IPS-20b (cell line): ENCODE measurements around the gene CHAC1.
"Not testable (repeated sequence)": the region's sequence is repeated elsewhere in the genome, so short reads cannot be mapped to it uniquely, and the experiment has no call there.

Source experiments
- H3K27ac ChIP-seq: one replicate; pipeline ENCODE4 v1.5.1; 2013; ENCODE audit warnings: low read length
- H3K27me3 ChIP-seq: 2 replicates; pipeline ENCODE4 v1.6.1; 2013; ENCODE audit warnings: mild to moderate bottlenecking, low read length, inconsistent platforms; ENCODE audit not compliant: insufficient read depth
- H3K36me3 ChIP-seq: 2 replicates; pipeline ENCODE4 v1.6.1; 2013; ENCODE audit warnings: low read depth, mild to moderate bottlenecking, inconsistent platforms, low read length, moderate library complexity; ENCODE audit not compliant: insufficient read depth
- H3K4me1 ChIP-seq: 2 replicates; pipeline ENCODE4 v1.6.1; 2013; ENCODE audit warnings: mild to moderate bottlenecking, control low read depth, inconsistent platforms, low read length, moderate library complexity; ENCODE audit not compliant: insufficient read depth
- H3K4me3 ChIP-seq: 2 replicates; pipeline ENCODE4 v1.5.1; 2013; ENCODE audit warnings: mild to moderate bottlenecking, low read length, inconsistent platforms
- H3K9ac ChIP-seq: 2 replicates; pipeline ENCODE4 v1.6.1; 2013; ENCODE audit warnings: low read depth, mild to moderate bottlenecking, inconsistent platforms, low read length, moderate library complexity
- H3K9me3 ChIP-seq: 2 replicates; pipeline ENCODE4 v1.6.1; 2013; ENCODE audit warnings: mild to moderate bottlenecking, low read depth, low read length, inconsistent platforms; ENCODE audit not compliant: insufficient read depth

The CHAC1 gene

GRCh38 chr15:40962317-40962716 is 9.0 kb downstream of the CHAC1 start:
- H3K4me3 ChIP-seq, H3K27ac ChIP-seq, H3K36me3 ChIP-seq, H3K9ac ChIP-seq, H3K27me3 ChIP-seq, H3K9me3 ChIP-seq: not testable (repeated sequence)
- peaks cover 12% of the 10 kb centered on the region; the same call in 1 of the 2 replicates for H3K4me1 ChIP-seq

GRCh38 chr15:40963201-40963600 is 9.9 kb downstream of the CHAC1 start:
- H3K4me1 ChIP-seq = peaks cover 14% of the 10 kb centered on the region; the same call in 1 of the 2 replicates
- no peak overlapping the region for H3K27ac ChIP-seq
- no peak overlapping the region for H3K4me3 ChIP-seq

GRCh38 chr15:40964006-40964405 is 10.7 kb downstream of the CHAC1 start:
- peaks cover 16% of the 10 kb centered on the region; the same call in 1 of the 2 replicates for H3K4me1 ChIP-seq
- no peak overlapping the region for H3K27ac ChIP-seq
- no peak overlapping the region for H3K9ac ChIP-seq
- no peaks in the 10 kb centered on the region for H3K27me3 ChIP-seq
- no peaks in the 10 kb centered on the region for H3K36me3 ChIP-seq
- no peak overlapping the region for H3K4me3 ChIP-seq
- no peaks in the 10 kb centered on the region for H3K9me3 ChIP-seq

More at GRCh38 chr15:40963201-40963600, 9.9 kb downstream of the CHAC1 start:
- Histone ChIP-seq H3K9me3 (no peaks in the 10 kb centered on the region), H3K9ac (no peak overlapping the region), H3K27me3 (no peaks in the 10 kb centered on the region), H3K36me3 (no peaks in the 10 kb centered on the region)

- Histone ChIP-seq H3K36me3 (no peaks in the 10 kb centered on the region), H3K4me3 (no peak overlapping the region), H3K9me3 (no peaks in the 10 kb centered on the region), H3K27ac (no peak overlapping the region), H3K9ac (no peak overlapping the region), H3K27me3 (no peaks in the 10 kb centered on the region), H3K4me1 (peaks cover 16% of the 10 kb centered on the region; the same call in 1 of the 2 replicates)
Observed at GRCh38 chr15:40964634-40965033, 11.4 kb downstream of the CHAC1 start.

GRCh38 chr15:40968290-40969085 is 15.2 kb downstream of the CHAC1 start:
- H3K9ac ChIP-seq = no peak overlapping the region

GRCh38 chr15:40969363-40969762 is 16.1 kb downstream of the CHAC1 start:
- H3K27ac ChIP-seq = no peak overlapping the region
- H3K4me3 ChIP-seq = no peak overlapping the region
- no peaks in the 10 kb centered on the region for H3K27me3 ChIP-seq
- no peaks in the 10 kb centered on the region for H3K36me3 ChIP-seq
- H3K9me3 ChIP-seq = no peaks in the 10 kb centered on the region
- peaks cover 8% of the 10 kb centered on the region; the same call in 1 of the 2 replicates for H3K4me1 ChIP-seq
- no peak overlapping the region for H3K9ac ChIP-seq

More at GRCh38 chr15:40968290-40969085, 15.2 kb downstream of the CHAC1 start:
- Histone ChIP-seq H3K36me3 (no peaks in the 10 kb centered on the region), H3K27me3 (no peaks in the 10 kb centered on the region), H3K9me3 (no peaks in the 10 kb centered on the region), H3K4me1 (peaks cover 8% of the 10 kb centered on the region; the same call in 1 of the 2 replicates), H3K4me3 (no peak overlapping the region), H3K27ac (no peak overlapping the region)

- Histone ChIP-seq H3K4me1 (no peaks in the 10 kb centered on the region), H3K4me3 (no peak overlapping the region), H3K27me3 (no peaks in the 10 kb centered on the region), H3K27ac (no peak overlapping the region), H3K36me3 (peaks cover 43% of the 10 kb centered on the region), H3K9ac (no peak overlapping the region), H3K9me3 (no peaks in the 10 kb centered on the region)
Observed at GRCh38 chr15:40974879-40975278, 21.6 kb downstream of the CHAC1 start.

- H3K9ac ChIP-seq = no peak overlapping the region
- no peaks in the 10 kb centered on the region for H3K4me1 ChIP-seq
- no peaks in the 10 kb centered on the region for H3K27me3 ChIP-seq
- peaks cover 62% of the 10 kb centered on the region for H3K36me3 ChIP-seq
- H3K27ac ChIP-seq = no peak overlapping the region
- H3K9me3 ChIP-seq = no peaks in the 10 kb centered on the region
- H3K4me3 ChIP-seq = no peak overlapping the region
Observed at GRCh38 chr15:40976819-40977218, 23.5 kb downstream of the CHAC1 start.

GRCh38 chr15:40978141-40978540 is 24.9 kb downstream of the CHAC1 start:
- Histone ChIP-seq H3K4me1 (no peaks in the 10 kb centered on the region), H3K9me3 (no peaks in the 10 kb centered on the region), H3K27me3 (no peaks in the 10 kb centered on the region), H3K36me3 (peaks cover 76% of the 10 kb centered on the region), H3K4me3 (no peak overlapping the region), H3K27ac (no peak overlapping the region), H3K9ac (no peak overlapping the region)

- Histone ChIP-seq H3K4me3 (no peak overlapping the region), H3K9ac (no peak overlapping the region), H3K9me3 (no peaks in the 10 kb centered on the region), H3K27me3 (no peaks in the 10 kb centered on the region), H3K36me3 (peaks cover 80% of the 10 kb centered on the region), H3K4me1 (no peaks in the 10 kb centered on the region), H3K27ac (no peak overlapping the region)
Observed at GRCh38 chr15:40978562-40978961, 25.3 kb downstream of the CHAC1 start.

- Histone ChIP-seq H3K4me1 (no peaks in the 10 kb centered on the region), H3K36me3 (peaks cover 100% of the 10 kb centered on the region), H3K4me3 (no peak overlapping the region), H3K9me3 (no peaks in the 10 kb centered on the region), H3K27ac (no peak overlapping the region), H3K27me3 (no peaks in the 10 kb centered on the region), H3K9ac (no peak overlapping the region)
Observed at GRCh38 chr15:40981186-40981585, 27.9 kb downstream of the CHAC1 start.

- no peaks in the 10 kb centered on the region for H3K4me1 ChIP-seq
- H3K27ac ChIP-seq = no peak overlapping the region
- peaks cover 100% of the 10 kb centered on the region for H3K36me3 ChIP-seq
- H3K4me3 ChIP-seq = no peak overlapping the region
- no peaks in the 10 kb centered on the region for H3K27me3 ChIP-seq
- no peak overlapping the region for H3K9ac ChIP-seq
- no peaks in the 10 kb centered on the region for H3K9me3 ChIP-seq
Observed at GRCh38 chr15:40982855-40983254, 29.6 kb downstream of the CHAC1 start.
